ENCODE results near the gene PDXK.

Gene PDXK

DNA sequence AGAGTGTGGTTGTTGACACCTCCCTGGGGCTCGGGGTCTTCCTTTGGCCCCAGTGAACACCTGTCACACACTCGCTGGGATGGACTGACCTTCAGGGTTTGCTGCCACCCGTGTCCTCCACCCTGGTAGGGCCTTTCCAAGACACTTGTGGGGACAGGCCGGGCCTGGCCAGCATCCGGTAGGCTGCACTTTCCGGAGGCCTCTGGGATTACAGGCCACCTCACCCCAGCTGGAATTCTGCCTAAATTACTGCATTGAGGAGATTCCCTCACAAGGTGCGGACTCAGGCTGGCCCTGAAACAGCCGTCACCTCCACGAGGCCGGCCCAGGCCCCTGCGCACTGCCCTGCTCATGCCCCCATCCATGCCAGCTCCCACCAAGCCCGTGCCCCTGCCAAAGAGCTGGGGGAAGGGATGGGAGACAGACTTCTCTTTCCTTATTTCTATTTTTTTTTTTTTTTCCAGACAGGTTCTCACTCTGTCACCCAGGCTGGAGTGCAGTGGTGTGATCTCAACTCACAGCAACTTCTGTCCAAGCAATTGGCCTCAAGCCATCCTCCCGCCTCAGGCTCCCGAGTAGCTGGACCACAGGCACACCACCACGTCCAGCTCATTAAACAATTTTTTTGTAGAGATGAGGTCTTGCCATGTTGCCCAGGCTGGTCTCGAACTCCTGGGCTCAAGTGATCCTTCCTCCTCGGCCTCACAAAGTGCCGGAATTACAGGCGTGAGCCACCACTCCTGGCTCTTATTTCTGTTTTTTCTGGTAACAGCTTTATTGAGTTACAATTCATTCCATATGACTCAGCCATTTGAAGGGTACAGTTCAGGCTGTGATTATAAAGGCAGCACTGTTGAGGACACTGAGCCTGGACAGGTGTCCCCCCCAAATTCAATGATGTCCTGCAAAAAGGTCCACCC lies 45.9 kb downstream of the PDXK start:
- no peak for DNase-seq (ENCODE audit: low spot score)

DNA sequence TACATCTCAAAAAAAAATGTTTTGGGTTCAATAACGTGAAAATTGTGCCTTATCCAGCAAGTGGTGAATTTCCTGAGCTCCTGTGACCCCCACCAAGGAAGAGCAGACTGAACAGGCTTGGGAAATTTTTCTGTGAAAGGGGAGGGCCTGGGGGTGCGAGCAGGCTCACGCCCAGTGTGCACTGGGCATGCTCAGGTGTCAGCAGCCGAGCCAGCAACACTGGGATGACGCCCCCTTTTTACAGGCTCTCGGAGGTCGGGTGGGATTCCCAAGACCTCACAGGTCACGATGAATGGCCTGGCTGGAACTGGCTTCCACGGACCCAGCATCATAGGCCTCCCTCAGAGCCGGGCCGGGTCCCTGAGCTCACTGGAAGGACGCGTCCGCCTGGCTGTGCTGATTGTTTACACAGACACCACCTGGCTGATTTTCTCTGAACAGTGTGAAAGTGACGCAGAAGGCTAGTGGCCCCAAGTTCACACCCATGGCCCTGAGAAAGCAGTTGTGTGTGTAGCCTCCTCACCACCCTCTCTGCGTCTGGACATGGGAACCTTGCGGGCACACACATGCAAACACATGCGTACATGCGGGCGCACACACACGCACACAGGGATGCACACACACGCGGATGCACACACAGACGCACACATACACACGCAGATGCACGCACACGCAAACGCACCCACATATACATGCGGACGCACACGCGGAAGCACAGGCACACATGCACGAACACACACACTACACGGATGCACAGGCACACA lies 48.0 kb downstream of the PDXK start:
- DNase-seq (ENCODE audit: low spot score) = no peak

DNA sequence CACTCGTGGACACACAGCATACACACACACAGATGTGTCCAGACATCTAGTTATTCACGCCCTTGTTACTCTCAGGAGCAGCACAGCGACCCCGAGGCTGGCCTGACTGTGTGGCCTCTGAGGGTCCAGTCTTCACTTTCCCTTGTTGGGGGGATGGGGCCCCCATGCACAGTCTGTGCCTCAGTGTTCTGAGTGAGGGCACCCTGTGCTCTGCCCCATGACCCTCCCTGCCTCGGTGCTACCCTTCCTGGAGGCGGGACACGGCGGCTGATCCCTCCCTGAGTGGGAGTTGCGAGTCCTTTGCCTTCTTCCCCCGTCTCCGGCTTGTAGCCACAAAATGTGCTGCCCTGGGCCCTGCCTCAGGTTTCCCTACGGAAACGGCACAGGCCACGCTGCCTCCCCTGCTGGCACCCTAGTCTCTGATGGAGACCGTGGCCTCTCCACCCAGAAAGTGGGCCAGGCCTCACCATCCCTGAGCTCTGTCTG lies 48.6 kb downstream of the PDXK start:
- no peak for DNase-seq (ENCODE audit: low spot score)

DNA sequence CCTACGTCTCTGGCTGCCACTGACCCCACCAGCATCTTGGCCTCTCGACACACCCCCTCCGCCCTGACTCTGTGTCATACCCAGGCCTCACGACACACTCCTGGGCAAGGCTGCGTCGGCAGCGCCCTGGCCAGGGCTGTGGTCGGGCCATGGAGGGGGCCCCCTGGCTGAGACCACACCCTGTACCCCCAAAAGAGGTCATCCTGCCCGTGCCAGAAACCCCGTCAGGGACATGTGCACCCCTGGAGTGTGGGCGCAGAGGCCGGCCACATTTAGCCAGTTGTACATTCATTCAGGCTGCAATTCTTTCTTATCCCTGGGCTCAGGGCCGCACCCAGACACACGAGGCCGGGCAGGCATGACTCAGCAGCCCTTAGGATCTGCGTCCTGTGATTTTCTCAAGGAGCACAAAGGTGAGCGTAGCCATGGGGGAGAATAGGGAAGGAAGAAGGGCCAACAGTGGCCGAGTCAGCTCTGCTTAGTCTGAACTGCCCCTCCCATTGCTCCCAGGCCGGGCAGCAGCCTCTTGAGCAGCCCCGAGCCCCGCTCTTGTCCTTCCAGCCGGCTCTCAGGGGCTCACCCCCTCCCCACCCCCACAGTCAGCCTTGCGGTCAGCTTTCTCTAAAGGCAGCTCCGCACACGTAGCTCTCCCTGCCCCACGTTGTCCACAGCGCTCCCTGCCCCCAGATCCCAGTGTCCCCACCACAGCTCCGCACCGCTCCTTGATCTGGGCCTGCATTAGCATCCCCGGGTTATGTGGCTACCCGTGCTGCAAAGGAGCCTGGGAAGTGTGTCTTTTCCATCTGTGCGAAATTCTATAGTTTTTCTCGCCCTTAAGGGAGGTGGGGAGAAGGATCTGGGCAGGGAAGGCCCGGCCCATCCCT lies 49.3 kb downstream of the PDXK start:
- peak; percentile 61 for DNase-seq (ENCODE audit: low spot score)

DNA sequence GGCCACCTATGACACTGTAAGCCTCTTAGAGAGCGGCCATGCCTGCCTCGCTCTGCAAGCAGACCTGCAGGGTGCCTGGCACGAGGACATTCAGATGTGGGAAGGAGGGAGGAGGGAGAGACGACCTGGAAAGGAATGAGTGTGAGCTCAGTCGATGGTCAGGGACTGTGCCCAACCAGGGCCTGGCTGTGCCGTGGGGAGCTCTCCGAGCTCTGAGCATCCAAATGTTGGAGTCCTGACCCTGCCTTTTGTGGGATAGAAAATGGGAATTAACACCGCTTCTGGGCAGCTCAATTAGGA lies 49.9 kb downstream of the PDXK start:
- no peak for DNase-seq (ENCODE audit: low spot score)

DNA sequence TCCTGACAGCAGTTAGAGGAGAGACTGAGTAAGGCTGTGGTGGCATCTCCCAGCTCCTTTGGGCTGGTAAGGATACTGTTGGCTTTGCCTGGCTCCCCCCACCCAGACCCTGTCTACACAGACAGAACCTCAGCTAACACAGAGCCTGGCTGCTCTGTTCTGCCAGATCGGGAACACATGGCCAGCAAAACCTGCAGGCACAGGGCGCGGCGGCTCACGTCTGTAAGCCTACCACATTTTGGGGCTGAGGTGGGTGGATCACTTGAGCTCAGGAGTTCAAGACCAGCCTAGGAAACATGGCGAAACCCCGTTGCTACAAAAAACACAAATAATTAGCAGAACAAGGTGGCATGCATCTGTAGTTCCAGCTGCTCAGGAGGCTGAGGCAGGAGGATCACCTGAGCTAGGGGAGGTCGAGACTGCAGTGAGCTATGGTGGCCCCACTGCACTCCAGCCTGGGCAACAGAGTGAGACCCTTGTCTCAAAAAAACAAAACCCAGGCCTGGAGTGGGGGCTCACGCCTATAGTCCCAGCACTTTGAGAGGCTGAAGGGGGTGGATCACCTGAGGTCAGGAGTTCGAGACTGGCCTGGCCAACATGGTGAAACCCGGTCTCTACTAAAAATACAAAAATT lies 50.5 kb downstream of the PDXK start:
- no peak for DNase-seq (ENCODE audit: low spot score)

DNA sequence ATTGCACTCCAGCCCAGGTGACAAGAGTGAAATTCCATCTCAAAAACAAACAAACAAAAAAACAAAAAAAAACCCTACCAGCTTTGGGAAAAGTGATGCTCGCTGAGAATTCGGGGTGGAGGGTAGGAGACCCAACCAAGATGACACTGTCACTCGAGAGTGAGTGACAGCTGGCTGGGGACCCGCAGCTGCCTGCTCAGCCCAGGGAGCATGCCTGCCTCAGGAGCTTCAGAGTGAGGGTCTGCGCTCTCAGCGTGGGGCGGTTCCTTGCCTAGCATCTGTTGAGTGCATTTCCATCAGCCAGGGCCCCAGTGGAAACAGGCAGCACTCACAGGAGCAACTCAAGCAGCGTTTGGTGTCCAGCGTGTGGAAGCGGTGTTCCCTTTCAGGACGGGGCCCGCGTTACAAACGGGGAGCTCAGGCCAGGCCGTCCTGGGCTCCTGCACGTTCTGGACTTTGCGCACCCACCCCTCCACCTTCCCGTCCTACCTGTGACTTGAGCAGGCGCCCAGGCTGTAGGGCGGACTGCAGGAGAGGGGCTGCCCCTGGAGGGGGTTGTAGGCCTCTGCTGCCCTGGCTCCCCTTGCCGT lies 51.2 kb downstream of the PDXK start:
- DNase-seq (ENCODE audit: low spot score) = no peak

DNA sequence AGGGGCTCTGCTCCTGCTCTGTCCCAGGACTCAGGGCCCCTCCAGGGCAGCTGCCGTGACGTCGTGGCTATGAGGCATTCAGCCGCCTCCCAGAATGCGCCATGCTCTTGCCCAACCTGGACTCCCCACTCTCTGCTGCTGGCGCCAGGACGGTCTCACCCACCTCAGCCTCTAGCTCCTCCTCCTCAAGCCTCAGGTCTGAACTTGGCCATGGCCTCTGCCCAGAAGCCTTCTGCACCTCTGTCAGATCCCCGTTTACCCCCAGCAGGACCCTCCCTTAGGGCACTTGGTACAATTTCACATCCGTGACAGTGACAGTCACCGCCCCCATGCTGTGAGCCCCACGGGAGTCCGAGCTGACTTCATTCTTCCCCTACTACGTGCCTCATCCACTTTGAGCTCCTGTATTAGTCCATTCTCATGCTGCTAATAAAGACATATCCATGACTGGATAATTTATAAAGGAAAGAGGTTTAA lies 52.3 kb downstream of the PDXK start:
- DNase-seq (ENCODE audit: low spot score) = no peak

DNA sequence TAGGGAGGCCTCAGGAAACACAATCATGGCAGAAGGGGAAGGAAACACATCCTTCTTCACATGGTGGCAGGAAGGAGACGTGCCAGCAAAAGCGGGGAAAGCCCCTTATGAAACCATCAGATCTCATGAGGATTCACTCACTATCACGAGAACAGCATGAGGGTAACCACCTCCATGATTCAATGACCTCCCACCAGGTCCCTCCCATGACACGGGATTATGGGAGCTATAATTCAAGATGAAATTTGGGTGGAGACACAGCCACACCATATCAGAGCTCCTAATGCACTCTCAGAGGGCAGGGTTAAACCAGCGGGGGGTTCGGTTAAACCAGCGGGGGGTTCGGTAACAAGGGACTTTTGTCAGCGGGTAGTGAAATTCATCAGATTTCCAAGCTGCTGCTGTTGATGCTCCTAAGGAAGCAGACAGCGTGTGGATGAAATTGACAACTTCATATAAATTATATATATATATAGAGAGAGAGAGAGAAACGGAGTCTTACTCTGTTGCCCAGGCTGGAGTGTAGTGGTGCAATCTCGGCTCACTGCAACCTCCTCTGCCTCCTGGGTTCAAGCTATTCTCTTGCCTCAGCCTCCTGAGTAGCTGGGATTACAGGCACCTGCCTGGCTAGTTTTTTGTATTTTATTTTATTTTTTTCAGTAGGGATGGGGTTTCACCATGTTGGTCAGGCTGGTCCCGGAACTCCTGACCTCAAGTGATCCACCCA lies 52.9 kb downstream of the PDXK start:
- no peak for DNase-seq (ENCODE audit: low spot score)

DNA sequence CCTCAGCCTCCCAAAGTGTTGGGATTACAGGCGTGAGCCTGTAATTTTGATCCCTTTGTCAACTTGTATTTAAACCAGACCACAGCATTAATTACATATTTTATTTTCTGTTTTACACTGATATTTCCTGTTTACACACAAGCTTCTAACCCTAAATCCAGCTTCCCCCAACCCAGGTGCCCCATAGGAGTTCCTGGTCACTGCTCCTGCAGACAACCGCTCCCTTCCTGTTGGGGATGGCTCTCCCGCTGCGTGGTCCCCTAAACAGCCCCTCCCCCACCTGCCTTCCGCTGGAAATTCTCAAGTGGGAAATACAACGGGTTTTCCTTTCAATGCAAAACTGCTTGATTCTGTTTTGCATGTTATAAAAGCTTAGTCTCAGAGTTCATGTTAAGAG lies 53.5 kb downstream of the PDXK start:
- no peak for DNase-seq (ENCODE audit: low spot score)

DNA sequence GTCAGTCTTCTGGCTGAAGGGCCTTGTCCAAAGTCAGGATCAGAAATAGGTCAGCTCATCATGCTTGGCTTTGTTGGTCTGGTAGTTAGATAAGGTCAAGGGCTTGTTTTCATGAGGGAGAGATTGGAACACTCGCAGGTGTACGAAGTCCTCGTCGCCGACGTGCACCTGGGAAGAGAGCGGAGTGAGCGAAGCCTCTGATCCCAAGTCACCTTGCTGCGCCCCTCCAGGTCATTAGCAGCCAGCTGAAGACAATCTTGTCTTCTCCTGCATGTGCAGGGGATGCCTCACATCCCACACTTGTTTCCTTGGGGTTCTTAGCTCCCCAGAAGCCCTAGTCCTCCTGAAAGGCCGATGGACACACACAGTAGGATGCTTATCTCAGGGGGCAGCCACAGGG lies 55.2 kb downstream of the PDXK start:
- no peak for DNase-seq (ENCODE audit: low spot score)

DNA sequence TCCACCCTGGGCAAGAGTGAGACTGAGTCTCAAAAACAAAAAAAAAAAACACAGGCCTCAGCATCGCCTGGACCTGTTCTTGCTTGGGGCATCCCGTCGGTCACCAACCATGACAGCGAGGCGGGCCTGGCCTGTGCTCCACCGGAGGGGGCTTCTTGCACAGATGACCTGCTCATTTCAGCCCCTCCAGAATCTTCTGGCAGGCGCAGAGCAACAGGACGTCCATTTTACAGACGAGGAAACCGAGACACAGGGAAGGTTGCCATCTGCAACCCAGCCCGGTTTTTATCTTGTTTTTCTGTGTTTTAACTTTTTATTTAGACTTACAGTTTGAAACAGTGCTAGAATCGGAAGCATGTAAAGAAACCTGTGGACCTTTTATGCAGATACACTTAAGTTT lies 56.3 kb downstream of the PDXK start:
- no peak for DNase-seq (ENCODE audit: low spot score)

DNA sequence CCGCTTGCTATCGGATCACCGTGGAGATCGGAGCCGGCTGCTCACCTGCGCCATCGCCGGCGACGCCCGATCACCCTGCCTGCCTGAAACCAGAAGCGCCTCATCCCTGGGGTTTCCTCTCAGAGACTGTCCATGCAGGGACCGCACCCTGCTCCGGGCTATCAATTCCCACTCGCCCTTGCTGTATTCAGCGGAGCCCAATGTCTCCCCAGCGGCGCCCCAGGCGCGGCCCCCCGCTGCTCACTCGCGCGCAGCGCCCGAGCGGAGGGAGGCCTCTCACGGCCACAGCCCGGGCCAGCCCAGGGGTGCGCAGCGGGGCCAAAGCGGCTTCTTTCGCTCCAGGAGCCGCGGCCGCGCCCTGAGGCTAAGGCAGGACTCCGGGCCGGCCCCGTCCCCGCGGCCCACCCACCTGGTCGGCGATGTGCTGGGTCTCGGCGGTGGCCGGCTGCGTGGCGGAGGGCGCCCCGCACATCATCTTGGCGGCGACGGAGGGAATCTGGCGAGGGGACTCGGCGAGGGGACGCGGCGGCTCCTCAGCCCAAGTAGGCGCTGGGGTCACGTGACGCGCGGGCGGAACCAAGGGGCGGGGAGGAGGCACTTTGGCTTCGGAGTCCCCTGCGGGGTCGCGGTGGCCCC lies 57.0 kb downstream of the PDXK start, which contains the start of gene CSTB:
TSS of gene CSTB (minus strand) at position 514 of the 636 bp plus-strand sequence. CDS start at position 475, 39 bp downstream.
- peak; percentile 86 for DNase-seq (ENCODE audit: low spot score)

DNA sequence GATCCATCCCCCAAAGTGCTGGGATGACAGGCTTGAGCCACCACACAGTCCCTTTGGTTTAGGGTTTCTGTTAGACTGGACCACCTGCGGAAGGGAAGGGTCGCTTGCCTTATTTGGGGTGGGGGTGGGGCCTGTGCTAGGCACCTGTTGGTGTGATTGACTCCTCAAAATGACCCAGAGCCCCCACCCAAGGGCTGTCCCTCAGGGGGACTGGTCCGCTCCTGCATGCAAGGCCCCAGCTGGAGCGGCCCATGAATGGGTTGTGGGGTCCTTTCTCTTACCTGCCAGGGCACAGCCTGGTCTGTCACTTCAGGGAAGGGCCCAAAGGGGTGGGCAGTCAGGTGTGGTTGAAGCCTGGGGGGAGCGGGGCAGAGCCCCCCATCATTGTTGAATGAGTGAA lies 59.0 kb downstream of the PDXK start:
- no peak for DNase-seq (ENCODE audit: low spot score)

DNA sequence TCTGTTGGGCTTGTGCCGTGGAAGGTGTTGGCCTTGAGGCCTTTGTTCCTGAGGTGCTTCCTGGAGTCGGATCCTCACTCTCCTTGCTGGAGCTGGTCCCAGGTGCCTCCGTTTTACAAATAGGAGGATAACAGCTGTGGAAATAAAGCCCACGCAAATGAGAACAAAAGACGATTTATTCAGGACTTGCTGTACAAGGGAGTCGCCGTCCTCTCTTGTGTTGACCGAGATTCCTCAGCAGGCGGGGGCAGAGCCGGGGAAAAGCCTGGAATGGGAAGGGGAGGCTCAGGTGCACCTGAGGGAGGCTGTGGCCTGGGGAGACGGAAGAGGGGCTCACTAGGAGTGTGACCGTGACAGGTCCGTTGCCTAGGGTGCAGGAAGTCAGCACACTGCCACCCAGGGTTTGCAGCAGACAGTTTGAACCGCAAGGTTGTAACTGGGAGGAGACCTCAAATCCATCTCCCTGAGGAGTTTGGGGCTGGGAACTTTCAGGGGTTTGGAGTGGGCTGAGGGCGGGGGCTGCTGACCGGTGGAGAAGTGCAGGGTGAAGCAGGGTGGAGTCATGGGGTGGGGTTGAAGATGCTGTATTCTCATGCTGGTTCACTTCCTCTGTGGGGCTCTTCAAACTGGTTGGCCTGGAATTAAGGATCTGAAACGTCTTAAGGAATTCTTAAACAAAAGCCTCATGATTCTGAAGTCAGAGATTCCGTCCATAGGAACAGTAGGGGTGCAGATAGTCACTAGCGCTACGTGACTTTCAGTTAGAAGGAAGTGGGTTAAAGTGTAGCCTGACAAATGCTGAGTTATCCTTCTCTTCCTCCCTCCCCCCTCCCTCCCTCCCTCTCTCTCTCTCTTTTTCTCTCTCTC lies 59.8 kb downstream of the PDXK start:
- no peak for DNase-seq (ENCODE audit: low spot score)

DNA sequence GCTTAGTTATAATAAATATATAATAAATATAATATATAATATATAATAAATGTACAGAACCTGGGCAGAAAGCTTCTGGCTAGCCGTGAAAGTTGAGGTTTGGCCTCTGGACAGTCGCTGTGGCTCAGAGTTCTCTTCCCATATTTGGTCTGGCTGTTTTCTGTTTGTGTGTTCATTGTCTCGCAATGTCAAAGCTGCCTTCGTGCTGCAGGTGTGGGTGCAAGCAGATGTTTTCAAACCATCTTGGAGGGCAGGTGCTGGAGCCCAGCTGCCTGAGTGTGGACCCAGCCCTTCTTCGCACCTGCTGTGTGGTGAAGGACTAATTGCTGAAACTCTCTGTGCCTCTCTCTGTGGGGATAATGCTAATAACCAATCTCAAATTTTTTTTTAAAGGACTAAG lies 60.7 kb downstream of the PDXK start:
- DNase-seq (ENCODE audit: low spot score) = no peak

DNA sequence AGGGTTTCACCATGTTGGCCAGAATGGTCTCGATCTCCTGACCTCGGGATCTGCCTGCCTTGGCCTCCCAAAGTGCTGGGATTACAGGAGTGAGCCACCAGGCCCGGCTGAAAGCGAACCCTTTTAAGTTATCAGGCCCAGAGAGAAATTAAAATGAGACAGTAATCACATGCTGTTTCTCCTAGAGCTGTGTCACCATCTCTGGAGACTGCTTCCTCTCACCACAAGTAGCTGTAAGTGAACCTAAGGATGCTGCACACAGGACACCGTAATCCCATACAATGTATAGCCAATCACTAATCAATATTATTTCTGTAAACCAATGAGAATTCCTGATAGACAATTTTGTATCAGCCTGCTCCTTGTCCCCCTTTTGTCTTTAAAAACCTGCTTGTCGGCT lies 62.9 kb downstream of the PDXK start:
- no peak for DNase-seq (ENCODE audit: low spot score)

DNA sequence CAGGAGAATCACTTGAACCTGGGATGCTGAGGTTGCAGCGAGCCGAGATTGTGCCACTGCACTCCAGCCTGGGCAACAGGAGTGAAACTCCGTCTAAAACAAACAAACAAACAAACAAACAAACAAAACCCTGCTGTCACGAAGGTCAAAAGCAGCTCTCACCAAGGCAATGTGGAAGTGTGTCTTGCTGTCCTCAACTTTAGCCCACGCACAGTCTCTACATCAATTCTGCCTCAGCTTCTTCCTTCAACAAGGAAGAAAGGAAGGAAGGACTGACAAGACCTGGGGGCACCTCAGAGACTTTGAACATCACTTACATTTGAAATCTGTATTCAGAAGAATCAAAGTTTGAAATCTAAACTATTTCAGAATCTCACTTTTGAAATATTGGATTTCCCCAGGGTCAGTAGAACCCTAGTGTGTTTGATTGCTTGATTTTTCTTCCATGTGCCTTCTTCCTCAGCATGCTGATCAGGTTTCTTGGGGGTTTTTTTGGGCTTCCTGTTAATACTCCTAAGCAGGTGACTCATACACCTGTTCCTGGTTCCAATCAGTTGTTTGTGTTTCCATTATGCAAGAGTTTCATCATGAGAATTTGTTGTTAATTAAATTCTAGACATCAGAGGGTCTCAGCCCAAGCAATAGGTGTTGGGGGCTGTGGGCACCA lies 63.6 kb downstream of the PDXK start:
- DNase-seq (ENCODE audit: low spot score) = no peak
